GM04504 (cell line): ENCODE results near the gene NUCKS1.
A peak's percentile ranks its signal among the peaks of the same experiment; 100 is the strongest.

Experiments
- DNase-seq: peaks from one replicate; pipeline ENCODE4 v3.0.0-alpha.2; 2012; ENCODE audit warnings: low read depth

NUCKS1 gene

GRCh38 chr1:205770618-205771017 lies 20.6 kb upstream of the NUCKS1 start:
- no peak for DNase-seq

DNA sequence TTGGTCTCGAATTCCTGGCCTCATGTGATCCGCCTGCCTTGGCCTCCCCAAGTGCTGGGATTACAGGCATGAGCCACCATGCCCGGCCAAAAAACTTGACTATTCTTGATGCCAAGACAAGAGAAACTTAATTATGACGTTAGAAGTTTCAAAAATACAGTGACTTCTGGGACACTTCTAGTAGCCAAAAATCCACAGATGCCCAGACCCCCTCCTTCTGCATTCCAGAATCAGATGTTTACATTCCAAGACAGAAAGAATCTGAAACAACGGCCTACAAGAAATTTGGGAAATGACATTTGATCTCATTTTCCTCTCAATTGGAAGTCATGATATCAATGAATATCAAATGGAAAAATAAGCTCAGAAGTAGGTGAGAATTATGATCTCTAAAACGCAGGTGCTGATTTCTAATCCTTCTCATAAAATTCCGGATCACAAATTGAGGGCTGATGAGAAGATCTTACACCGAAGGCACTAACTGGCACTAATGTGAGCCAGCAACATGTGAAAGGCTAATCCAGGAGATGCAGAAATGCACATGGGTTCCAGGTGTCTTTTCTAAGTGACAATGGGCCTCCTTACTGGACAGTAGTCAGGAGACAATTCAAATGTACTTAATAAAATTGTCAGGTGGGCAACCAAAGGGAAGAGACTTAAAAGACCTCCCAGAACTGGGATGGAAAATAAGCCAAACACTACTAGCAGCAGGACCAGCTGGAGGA lies 19.8 kb upstream of the NUCKS1 start:
- DNase-seq, result no peak

GRCh38 chr1:205767248-205767647 lies 17.3 kb upstream of the NUCKS1 start:
- DNase-seq, result no peak

- DNase-seq, result no peak
Measured at GRCh38 chr1:205766570-205766969, 16.6 kb upstream of the NUCKS1 start.

- DNase-seq, result no peak
Measured at GRCh38 chr1:205766038-205766437, 16.1 kb upstream of the NUCKS1 start.

- DNase-seq, result no peak
Measured at GRCh38 chr1:205764578-205764977, 14.6 kb upstream of the NUCKS1 start.

DNA sequence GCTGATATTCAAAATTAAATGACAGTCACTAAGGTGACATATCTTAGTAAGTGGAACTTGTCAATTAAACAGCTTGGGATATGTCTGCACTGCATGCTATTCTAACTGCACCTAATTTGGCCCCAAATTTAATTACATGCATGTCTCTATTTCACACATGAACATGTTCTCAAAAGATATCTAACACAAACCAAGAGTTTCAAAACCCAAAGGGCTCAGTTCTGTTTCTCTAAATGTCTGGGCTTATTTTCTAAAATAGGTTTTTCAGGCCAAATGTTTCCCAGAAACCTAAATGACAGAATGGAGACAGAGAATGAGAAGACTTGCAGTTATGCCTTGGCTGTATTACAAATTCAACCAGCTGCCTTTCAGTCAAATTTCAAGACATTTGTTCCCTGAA lies 14.0 kb upstream of the NUCKS1 start:
- no peak for DNase-seq

GRCh38 chr1:205760606-205761005 lies 10.6 kb upstream of the NUCKS1 start:
- DNase-seq, result no peak

DNA sequence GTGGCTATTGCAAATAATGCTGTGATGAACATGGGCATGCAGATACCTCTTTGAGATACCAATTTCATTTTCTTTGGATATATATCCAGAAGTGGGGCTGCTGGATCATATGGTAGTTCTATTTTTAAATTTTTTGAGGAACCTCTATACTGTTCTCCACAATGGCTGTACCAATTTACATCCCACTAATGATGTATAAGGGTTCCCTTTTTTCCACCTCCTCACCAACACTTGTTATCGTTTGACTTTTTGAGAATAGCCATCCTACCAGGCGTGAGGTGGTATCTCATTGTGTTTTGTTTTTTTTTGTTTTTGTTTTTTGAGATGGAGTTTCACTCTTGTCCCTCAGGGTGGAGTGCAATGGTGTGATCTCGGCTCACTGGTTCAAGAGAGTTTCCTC lies 6.6 kb upstream of the NUCKS1 start:
- DNase-seq, result no peak

GRCh38 chr1:205754857-205755256 lies 4.9 kb upstream of the NUCKS1 start:
- no peak for DNase-seq

GRCh38 chr1:205751036-205751651 lies 1.2 kb upstream of the NUCKS1 start:
- DNase-seq, result no peak

GRCh38 chr1:205749234-205750137 lies 496 bp downstream of the NUCKS1 start:
- peak; percentile 85 for DNase-seq

GRCh38 chr1:205748403-205749233 lies 1.4 kb downstream of the NUCKS1 start:
- DNase-seq, result no peak

DNA sequence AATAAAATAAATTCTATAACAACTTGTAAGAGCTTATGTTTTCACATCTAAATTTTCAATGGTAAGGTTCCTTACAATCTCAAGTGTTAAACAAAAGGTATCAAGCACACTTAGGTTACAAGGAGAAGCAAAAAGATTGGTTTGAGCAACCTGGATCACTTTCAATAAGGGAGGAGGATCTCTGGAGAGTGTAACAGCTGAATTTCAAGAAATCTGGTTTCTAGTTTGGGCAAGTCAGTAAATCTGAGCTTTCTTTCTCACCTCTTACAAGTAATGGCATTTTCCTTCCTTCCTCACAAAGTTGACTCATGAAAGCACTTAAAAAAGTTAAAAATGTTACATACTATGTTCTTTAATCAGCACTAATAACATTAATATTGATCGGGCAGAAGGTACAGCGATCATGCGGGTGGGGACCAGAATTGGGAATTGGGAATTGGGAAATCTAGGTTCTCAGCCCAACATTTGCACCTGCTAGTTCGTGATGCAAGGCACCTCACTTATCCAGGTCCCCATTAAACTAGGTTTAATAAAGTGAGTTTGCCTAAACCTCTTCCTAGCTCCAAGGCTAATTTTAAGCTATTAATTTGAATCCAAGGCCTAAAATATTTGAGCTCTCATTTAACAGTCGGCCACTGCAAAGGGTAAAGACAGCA lies 3.1 kb downstream of the NUCKS1 start:
- no peak for DNase-seq

- no peak for DNase-seq
Measured at GRCh38 chr1:205744403-205744802, 5.6 kb downstream of the NUCKS1 start.

DNA sequence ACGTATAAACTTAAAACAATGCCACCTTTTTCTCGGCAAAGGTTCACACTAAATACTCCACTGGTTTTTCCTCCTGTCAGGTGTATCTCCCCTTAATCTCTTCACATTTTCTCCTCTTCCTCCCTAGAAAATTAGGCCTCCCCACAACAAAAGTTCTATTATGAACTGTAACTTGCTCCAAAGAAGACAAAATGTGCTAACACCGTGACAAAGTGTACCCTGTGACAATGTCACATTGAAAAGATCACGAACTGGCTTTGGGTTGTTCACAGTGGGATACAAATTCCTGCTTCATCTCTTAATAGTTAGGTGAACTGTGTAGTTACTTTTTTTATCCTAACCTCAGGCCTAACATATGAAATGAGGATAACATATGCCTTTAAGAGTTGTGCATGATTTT lies 6.0 kb downstream of the NUCKS1 start:
- no peak for DNase-seq

DNA sequence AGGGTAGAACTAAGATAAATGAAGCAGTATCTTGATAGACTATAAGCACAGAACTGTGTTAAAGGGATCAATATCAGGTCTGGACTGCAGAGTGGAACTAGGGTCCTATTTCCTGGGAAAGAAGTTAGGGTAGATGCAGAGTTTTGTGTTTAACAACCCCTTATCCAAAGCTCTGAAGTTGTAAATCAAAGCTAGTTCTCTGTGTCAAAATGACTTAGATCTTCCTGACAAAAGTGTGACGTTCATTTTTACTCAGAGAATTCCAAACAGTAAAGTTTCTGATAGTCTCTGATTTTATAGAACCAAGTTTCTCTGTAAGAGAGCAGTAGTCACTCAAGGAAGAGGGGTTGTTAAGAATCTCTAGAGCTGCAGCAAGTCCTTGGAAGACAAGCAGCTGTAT lies 8.3 kb downstream of the NUCKS1 start:
- no peak for DNase-seq

- DNase-seq, result no peak
Measured at GRCh38 chr1:205739348-205740160, 10.4 kb downstream of the NUCKS1 start.

- no peak for DNase-seq
Measured at GRCh38 chr1:205735218-205735617, 14.8 kb downstream of the NUCKS1 start.

GRCh38 chr1:205733438-205734175 lies 16.4 kb downstream of the NUCKS1 start:
- DNase-seq, result no peak
